Endothelial cell of umbilical vein (primary cell): Measurements from ENCODE around the gene BTLA. TPM values are rescaled to one million over a fixed set of nuclear protein-coding genes. Genes with fewer than 3 reads are reported as not detected.

Source experiments
- BruUV-seq: library from RNA; stranded (reverse); fragments of 400-500 nt; replicated peaks from 2 replicates; lab custom pipeline; 2021; lab: Mats Ljungman, UMichigan
- CTCF ChIA-PET: fragments of 300-600, 350-600 bp; sonication (Branson Sonifier 250); formaldehyde crosslinking; loops from one replicate; lab custom pipeline; 2021; ENCODE audit warnings: antibody characterized with exemption, inconsistent platforms; lab: Charles Lee
- POLR2A ChIA-PET: fragments of 300-600, 350-600 bp; sonication (Branson Sonifier 250); formaldehyde crosslinking; loops from one replicate; lab custom pipeline; 2021; ENCODE audit warnings: antibody characterized with exemption, inconsistent platforms; lab: Charles Lee
- DNase-seq: peaks from one replicate; pipeline ENCODE4 v3.0.0-alpha.2; 2011; ENCODE audit warnings: low read depth, low spot score
- FAIRE-seq: peaks from 2 replicates; lab custom pipeline; 2011; peaks lifted over from hg19 to GRCh38; lab: Jason Lieb, UNC
- H2AFZ ChIP-seq: 2 replicates; pipeline ENCODE4 v1.6.0; 2012; ENCODE audit warnings: low read depth, low read length, control low read depth, inconsistent platforms
- H3K27ac ChIP-seq: 2 replicates; pipeline ENCODE4 v1.5.1; 2011; ENCODE audit warnings: low read depth, mild to moderate bottlenecking, control low read depth, low read length, moderate library complexity; ENCODE audit not compliant: insufficient read depth
- H3K27me3 ChIP-seq, 2 experiments: 2 replicates each; pipeline versions ENCODE4 v1.6.0 to v1.6.1; 2011; ENCODE audit warnings: low read length in 2 of 2, mixed read lengths in 1 of 2; ENCODE audit not compliant: control insufficient read depth in 2 of 2, insufficient read depth in 2 of 2
- H3K36me3 ChIP-seq, 2 experiments: 2 replicates in 1 of 2; 3 replicates in 1 of 2; pipeline ENCODE4 v1.5.1; 2011; ENCODE audit warnings: low read length in 2 of 2, mild to moderate bottlenecking in 1 of 2, moderate library complexity in 1 of 2; ENCODE audit not compliant: control insufficient read depth in 2 of 2, insufficient read depth in 2 of 2; ENCODE audit errors: extremely low read depth in 1 of 2
- H3K4me1 ChIP-seq: 3 replicates; pipeline ENCODE4 v1.5.1; 2011; ENCODE audit warnings: mild to moderate bottlenecking, low read length; ENCODE audit not compliant: control insufficient read depth, insufficient read depth; ENCODE audit errors: extremely low read depth
- H3K4me2 ChIP-seq: 2 replicates; pipeline ENCODE4 v1.6.1; 2011; ENCODE audit warnings: low read length, control low read depth, mixed read lengths; ENCODE audit not compliant: insufficient read depth
- H3K4me3 ChIP-seq, 3 experiments: fragments of 200-600 bp in 1 of 3; sonication (generic), shearing (Covaris generic) in 1 of 3; replicated peaks in 1 of 3; 2 replicates each; pipeline ENCODE4 v1.5.1; 2011 to 2016; ENCODE audit warnings: control low read depth in 3 of 3, low read length in 3 of 3, mild to moderate bottlenecking in 2 of 3, inconsistent platforms in 1 of 3, low read depth in 1 of 3, moderate library complexity in 1 of 3; ENCODE audit not compliant: insufficient read depth in 1 of 3
- H3K79me2 ChIP-seq: 2 replicates; pipeline ENCODE4 v1.6.0; 2012; ENCODE audit warnings: low read length, inconsistent platforms; ENCODE audit not compliant: control insufficient read depth, insufficient read depth
- H3K9ac ChIP-seq: replicated peaks from 2 replicates; pipeline ENCODE3; 2011; ENCODE audit warnings: low read length, control low read depth; ENCODE audit not compliant: insufficient read depth; ENCODE audit errors: extremely low read depth
- H3K9me1 ChIP-seq: replicated peaks from 3 replicates; pipeline ENCODE4 v1.6.0; 2011; ENCODE audit warnings: mild to moderate bottlenecking, low read length; ENCODE audit not compliant: control insufficient read depth, insufficient read depth; ENCODE audit errors: extremely low read depth
- H3K9me3 ChIP-seq: replicated peaks from 2 replicates; pipeline ENCODE4 v1.5.1; 2012; ENCODE audit warnings: low read length, inconsistent platforms; ENCODE audit not compliant: control insufficient read depth, insufficient read depth
- H4K20me1 ChIP-seq: replicated peaks from 2 replicates; pipeline ENCODE3; 2011; ENCODE audit warnings: mild to moderate bottlenecking, low read length; ENCODE audit not compliant: control insufficient read depth, insufficient read depth; ENCODE audit errors: extremely low read depth
- POLR2A ChIP-seq: IDR thresholded peaks from 2 replicates; pipeline ENCODE4 v1.6.1; 2012; ENCODE audit warnings: low read depth, mild to moderate bottlenecking, control low read depth, low read length
- dilution Hi-C: fragments of 300-500 bp; cut with MboI; formaldehyde crosslinking; loops from one replicate; pipeline ENCODE4 v1.15.0; 2019; ENCODE audit warnings: low sequenced_read_pairs; ENCODE audit not compliant: extremely low pct_ligation_motif_present
- intact Hi-C: fragments of 100-400 bp; cut with micrococcal nuclease; formaldehyde crosslinking; loops from one replicate; pipeline ENCODE4 v1.10.0; 2022
- polyA plus RNA-seq, 4 experiments: library from polyadenylated mRNA; depleted of rRNA in 3 of 4; stranded (reverse) in 3 of 4; unstranded in 1 of 4; fragments of >200 nt; gene quantifications; 2 replicates each; pipeline versions ENCODE4 v1.2.1 to v1.2.3, GENCODE V29; 2011 to 2012; ENCODE audit warnings: missing spikeins in 1 of 4
- total RNA-seq: library from RNA; stranded (reverse); gene quantifications from 2 replicates; pipeline ENCODE4 v1.2.3, GENCODE V29; 2021
- TF ChIP-seq, protein P1 (sequence below), 2 donors: IDR thresholded peaks; 1 replicate in 1 of 2; 2 replicates in 1 of 2; pipeline ENCODE4 v1.5.1; 2011; ENCODE audit warnings: low read length in 2 of 2, mild to moderate bottlenecking in 2 of 2, moderate library complexity in 2 of 2, control low read depth in 1 of 2, inconsistent platforms in 1 of 2, low read depth in 1 of 2; ENCODE audit not compliant: insufficient read depth in 1 of 2; ENCODE audit errors: extremely low read depth in 1 of 2

BTLA gene
- total and polyA plus RNA-seq, 2 donors (not counting 3 experiments of a cell fraction or from before 2014, with no cell fraction given): not detected

GRCh38 chr3:112437146-112438022, 61.9 kb downstream of the BTLA start:
- H2AFZ ChIP-seq: no peak overlapping the region

More at GRCh38 chr3:112437146-112438022, 61.9 kb downstream of the BTLA start:
- Histone ChIP-seq H3K79me2 (no peaks in the 10 kb centered on the region), H3K9me1 (no peaks in the 10 kb centered on the region), H3K9me3 (no peaks in the 10 kb centered on the region), H4K20me1 (no peaks in the 10 kb centered on the region), H3K4me2 (no peak overlapping the region), H3K27ac (no peak overlapping the region), H3K27me3 (no peaks in the 10 kb centered on the region), H3K4me1 (no peaks in the 10 kb centered on the region), H3K36me3 (no peaks in the 10 kb centered on the region), H3K9ac (no peak overlapping the region), H3K4me3 (no peak overlapping the region)
- no peak for FAIRE-seq
- TF ChIP-seq, protein P1, sequence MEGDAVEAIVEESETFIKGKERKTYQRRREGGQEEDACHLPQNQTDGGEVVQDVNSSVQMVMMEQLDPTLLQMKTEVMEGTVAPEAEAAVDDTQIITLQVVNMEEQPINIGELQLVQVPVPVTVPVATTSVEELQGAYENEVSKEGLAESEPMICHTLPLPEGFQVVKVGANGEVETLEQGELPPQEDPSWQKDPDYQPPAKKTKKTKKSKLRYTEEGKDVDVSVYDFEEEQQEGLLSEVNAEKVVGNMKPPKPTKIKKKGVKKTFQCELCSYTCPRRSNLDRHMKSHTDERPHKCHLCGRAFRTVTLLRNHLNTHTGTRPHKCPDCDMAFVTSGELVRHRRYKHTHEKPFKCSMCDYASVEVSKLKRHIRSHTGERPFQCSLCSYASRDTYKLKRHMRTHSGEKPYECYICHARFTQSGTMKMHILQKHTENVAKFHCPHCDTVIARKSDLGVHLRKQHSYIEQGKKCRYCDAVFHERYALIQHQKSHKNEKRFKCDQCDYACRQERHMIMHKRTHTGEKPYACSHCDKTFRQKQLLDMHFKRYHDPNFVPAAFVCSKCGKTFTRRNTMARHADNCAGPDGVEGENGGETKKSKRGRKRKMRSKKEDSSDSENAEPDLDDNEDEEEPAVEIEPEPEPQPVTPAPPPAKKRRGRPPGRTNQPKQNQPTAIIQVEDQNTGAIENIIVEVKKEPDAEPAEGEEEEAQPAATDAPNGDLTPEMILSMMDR (IDR thresholded peaks at IDR 0.05; ENCODE audit: extremely low read depth in 1 of 2, insufficient read depth in 1 of 2, low read depth in 1 of 2, low read length in 2 of 2): peak; percentile 36 to 41
- TF ChIP-seq POLR2A: no peak
- ChIA-PET POLR2A (no interaction called here), CTCF (interaction anchor here (0.8 to 3.5 kb wide), 28 partner anchors 9 to 326 kb away, joined by 3 to 40 read pairs (median 6); partner anchors contain the start of genes CD200 and SLC9C1)
- DNase-seq: peak; percentile 33
- dilution Hi-C loops: no loop called here
- intact Hi-C loops: loop anchor here (1.0 to 10.0 kb wide), 4 partner anchors 45 to 323 kb away; no protein-coding TSS in a partner anchor
- BruUV-seq: no TSS peak
